Tibial nerve (tissue), 4 donors: Measurements from ENCODE around the gene ZNF892. TPM values are rescaled to one million over a fixed set of nuclear protein-coding genes. Genes with fewer than 3 reads are reported as not detected.

ENCODE experiments used
- DNase-seq, 2 donors: peaks; one replicate each; pipeline ENCODE4 v3.0.0-alpha.2; 2019; ENCODE audit warnings: low spot score in 2 of 2
- H3K27ac ChIP-seq, 4 donors: fragments of 200-600 bp; sonication (generic) in 3 of 4; one replicate each; pipeline ENCODE4 v1.5.1; 2017 to 2019; ENCODE audit warnings: mild to moderate bottlenecking in 1 of 4
- H3K27me3 ChIP-seq, 2 donors: fragments of 200-600 bp; sonication (generic) in 1 of 2; one replicate each; pipeline versions ENCODE4 v1.5.1 to v1.6.0; 2017 to 2019
- H3K36me3 ChIP-seq, 3 donors: fragments of 200-600 bp; sonication (generic); one replicate each; pipeline ENCODE4 v1.5.1; 2018 to 2019
- H3K4me1 ChIP-seq, 4 donors: fragments of 200-600 bp; sonication (generic) in 3 of 4; one replicate each; pipeline ENCODE4 v1.5.1; 2017 to 2019
- H3K4me3 ChIP-seq, 4 donors: fragments of 200-600 bp; sonication (generic) in 3 of 4; one replicate each; pipeline ENCODE4 v1.5.1; 2017 to 2019; ENCODE audit warnings: mild to moderate bottlenecking in 1 of 4, moderate library complexity in 1 of 4
- H3K9me3 ChIP-seq, 4 donors: fragments of 200-600 bp; sonication (generic) in 3 of 4; one replicate each; pipeline ENCODE4 v1.5.1; 2017 to 2019
- EP300 ChIP-seq, 2 donors: sonication (generic); formaldehyde crosslinking; IDR thresholded peaks; one replicate each; pipeline ENCODE4 v1.6.1; 2017; ENCODE audit warnings: antibody characterized with exemption in 2 of 2, mild to moderate bottlenecking in 1 of 2
- POLR2A ChIP-seq, 2 donors: fragments of 450-650 bp; IDR thresholded peaks; one replicate each; pipeline ENCODE4 v1.6.1; 2017; ENCODE audit warnings: antibody characterized with exemption in 2 of 2, mild to moderate bottlenecking in 2 of 2, moderate library complexity in 2 of 2
- WGBS, 2 donors: methylation state at CpG; one replicate each; pipeline ENCODE4 v1.1.5; 2018; 5-methylcytosine and 5-hydroxymethylcytosine counted together
- total RNA-seq, 4 donors: library from RNA; depleted of rRNA; stranded (reverse); fragments of >200 nt; gene quantifications; one replicate each; pipeline ENCODE4 v1.1.0, GENCODE V29; 2016
- TF ChIP-seq, protein P1 (sequence below), 5 experiments: fragments of 200-600 bp in 3 of 5; fragments of 450-650 bp in 2 of 5; sonication (generic) in 3 of 5; IDR thresholded peaks; one replicate each; pipeline ENCODE4 v1.5.1; 2016 to 2019; ENCODE audit warnings: antibody characterized with exemption in 5 of 5, mild to moderate bottlenecking in 3 of 5, moderate library complexity in 2 of 5

Gene ZNF892
- total RNA-seq, 4 donors from 2014 or later: 7.7 to 21.2 (median 14.7) TPM

DNA sequence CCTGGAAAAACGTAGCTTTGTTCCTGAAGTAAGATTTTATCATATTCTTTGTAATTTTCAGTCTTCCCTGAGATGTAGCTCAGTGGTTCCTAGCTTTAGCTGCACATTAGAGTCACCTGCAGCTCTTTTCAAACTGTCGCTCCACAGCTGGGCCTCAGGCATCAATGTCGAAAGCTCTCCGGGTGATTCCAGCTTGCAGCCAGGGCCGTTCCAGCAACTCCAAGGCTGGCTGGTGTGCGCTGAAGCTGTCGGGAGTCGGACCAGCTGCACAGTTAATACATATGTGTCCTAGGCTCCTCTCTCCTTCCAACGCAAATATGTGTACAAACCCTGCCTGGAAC lies 42.3 kb upstream of the ZNF892 start:
- H3K27ac ChIP-seq: peak overlapping the region; percentile 88 to 96 (median 91)
- WGBS, 2 donors: 1 to 2% methylated on average over 9 of the region's 9 CpGs
- TF ChIP-seq, protein P1, sequence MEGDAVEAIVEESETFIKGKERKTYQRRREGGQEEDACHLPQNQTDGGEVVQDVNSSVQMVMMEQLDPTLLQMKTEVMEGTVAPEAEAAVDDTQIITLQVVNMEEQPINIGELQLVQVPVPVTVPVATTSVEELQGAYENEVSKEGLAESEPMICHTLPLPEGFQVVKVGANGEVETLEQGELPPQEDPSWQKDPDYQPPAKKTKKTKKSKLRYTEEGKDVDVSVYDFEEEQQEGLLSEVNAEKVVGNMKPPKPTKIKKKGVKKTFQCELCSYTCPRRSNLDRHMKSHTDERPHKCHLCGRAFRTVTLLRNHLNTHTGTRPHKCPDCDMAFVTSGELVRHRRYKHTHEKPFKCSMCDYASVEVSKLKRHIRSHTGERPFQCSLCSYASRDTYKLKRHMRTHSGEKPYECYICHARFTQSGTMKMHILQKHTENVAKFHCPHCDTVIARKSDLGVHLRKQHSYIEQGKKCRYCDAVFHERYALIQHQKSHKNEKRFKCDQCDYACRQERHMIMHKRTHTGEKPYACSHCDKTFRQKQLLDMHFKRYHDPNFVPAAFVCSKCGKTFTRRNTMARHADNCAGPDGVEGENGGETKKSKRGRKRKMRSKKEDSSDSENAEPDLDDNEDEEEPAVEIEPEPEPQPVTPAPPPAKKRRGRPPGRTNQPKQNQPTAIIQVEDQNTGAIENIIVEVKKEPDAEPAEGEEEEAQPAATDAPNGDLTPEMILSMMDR (IDR thresholded peaks at IDR 0.05): no peak
- no peak for TF ChIP-seq EP300 (IDR thresholded peaks at IDR 0.05)
- no peak for TF ChIP-seq POLR2A (IDR thresholded peaks at IDR 0.05)
- peaks cover 0 to 9% (median 0%) of the 10 kb centered on the region in 3 donors for H3K36me3 ChIP-seq
- H3K4me1 ChIP-seq: peaks cover 0 to 36% (median 11%) of the 10 kb centered on the region in 4 donors
- H3K4me3 ChIP-seq: peak overlapping the region; percentile 68 to 91 (median 70)
- no peaks in the 10 kb centered on the region for H3K9me3 ChIP-seq
- no peak for DNase-seq
- no peaks in the 10 kb centered on the region for H3K27me3 ChIP-seq

DNA sequence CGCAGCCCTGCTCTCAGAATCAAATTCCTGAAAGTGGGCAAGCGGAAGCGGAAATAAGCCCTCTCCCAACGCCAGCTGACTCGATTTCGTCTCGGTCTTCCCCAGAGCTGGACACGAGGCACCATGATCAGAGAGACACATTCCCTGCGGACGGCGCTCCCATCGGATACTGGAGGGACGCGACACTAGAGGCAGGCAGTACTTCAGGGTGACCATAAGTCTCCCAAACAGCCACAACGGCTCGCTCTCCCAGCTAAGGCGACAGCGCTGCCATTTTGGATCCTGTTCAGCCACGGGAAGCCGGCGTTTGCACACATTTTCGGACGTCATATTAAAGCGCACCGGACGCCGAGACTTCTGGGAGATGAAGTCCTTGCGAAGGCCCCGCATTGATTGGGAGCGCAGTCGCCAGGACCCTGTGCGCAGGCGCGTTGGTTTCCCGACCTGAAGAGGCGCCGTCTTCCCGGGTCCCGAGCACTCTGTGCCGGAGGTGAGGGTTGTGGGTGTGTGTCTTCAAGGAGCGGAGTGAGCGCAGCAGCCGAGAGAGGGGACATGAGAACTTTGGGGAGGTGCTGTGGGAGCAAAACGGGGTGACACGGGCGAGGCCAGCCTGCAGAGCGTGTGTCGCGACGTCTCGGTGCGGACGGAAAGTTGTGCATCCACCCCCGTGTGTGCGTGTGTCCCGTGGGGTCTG lies 41.8 kb upstream of the ZNF892 start, which contains the start of gene ZNF2:
TSS of gene ZNF2 (plus strand) at position 439 of the 694 bp plus-strand sequence. CDS start 10,418 bp downstream, outside the sequence.
- 0 to 1% methylated on average over 52 to 56 of the region's 56 CpGs for WGBS, 2 donors

DNA sequence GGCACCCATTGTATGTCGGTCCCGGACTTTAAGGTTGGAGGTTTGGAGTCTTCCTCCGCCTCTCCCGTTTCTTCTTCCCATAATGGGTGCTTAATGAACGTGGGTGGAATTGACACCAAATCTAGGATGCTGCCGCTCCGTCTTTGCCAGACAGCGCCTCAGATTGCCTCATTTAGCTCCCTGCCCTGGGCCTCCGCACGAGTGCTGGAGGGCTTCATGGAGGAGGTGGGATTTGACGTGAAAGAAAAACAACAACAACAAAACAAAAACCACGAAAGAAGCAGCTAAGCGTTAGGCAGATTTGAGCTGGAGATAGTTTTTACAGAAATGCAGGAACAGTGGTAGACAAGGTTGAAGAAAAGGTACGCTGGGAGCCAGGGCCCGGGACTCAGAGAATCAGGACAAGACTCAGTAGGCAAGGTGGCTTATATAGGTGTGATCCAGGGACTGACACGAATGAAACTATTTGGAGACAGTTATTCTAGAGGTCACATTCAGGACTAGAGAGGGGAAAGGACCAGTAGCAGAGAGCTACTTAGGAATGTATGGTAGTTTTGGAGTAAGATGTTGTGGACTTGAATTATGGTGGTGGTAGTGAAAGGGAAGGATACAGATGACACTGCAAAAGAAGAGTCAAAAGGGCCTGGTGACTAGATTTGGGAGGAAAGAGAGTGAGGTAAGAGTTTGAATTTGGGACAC lies 41.1 kb upstream of the ZNF892 start:
- H3K4me1 ChIP-seq: peaks cover 0 to 29% (median 11%) of the 10 kb centered on the region in 4 donors
- TF ChIP-seq, protein P1 (IDR thresholded peaks at IDR 0.05): no peak
- TF ChIP-seq EP300 (IDR thresholded peaks at IDR 0.05) (no peak), POLR2A (IDR thresholded peaks at IDR 0.05) (no peak)
- H3K9me3 ChIP-seq: no peaks in the 10 kb centered on the region
- H3K27ac ChIP-seq: peak overlapping the region; percentile 88 to 96 (median 91)
- WGBS, 2 donors: 10 to 11% methylated on average over 16 of the region's 16 CpGs
- H3K36me3 ChIP-seq: peaks cover 0 to 9% (median 0%) of the 10 kb centered on the region in 3 donors
- peak overlapping the region; percentile 68 to 91 (median 70) for H3K4me3 ChIP-seq
- no peak for DNase-seq
- no peaks in the 10 kb centered on the region for H3K27me3 ChIP-seq

More for the DNA sequence above, 41.8 kb upstream of the ZNF892 start, which contains the start of gene ZNF2:
- Histone ChIP-seq H3K4me1 (peaks cover 0 to 31% (median 11%) of the 10 kb centered on the region in 4 donors), H3K9me3 (no peaks in the 10 kb centered on the region), H3K27ac (peak within 1 kb of the TSS; percentile 88 to 96 (median 91)), H3K27me3 (no peaks in the 10 kb centered on the region), H3K36me3 (peaks cover 0 to 9% (median 0%) of the 10 kb centered on the region in 3 donors), H3K4me3 (peak within 1 kb of the TSS; percentile 68 to 91 (median 70))
- TF ChIP-seq POLR2A (IDR thresholded peaks at IDR 0.05) (peak; percentile 52 to 69), EP300 (IDR thresholded peaks at IDR 0.05) (peak in 1 of 2 donors; percentile 95)
- TF ChIP-seq, protein P1 (IDR thresholded peaks at IDR 0.05): peak in 2 of 5 experiments; percentile 14 to 41
- DNase-seq: peak; percentile 96 to 97

DNA sequence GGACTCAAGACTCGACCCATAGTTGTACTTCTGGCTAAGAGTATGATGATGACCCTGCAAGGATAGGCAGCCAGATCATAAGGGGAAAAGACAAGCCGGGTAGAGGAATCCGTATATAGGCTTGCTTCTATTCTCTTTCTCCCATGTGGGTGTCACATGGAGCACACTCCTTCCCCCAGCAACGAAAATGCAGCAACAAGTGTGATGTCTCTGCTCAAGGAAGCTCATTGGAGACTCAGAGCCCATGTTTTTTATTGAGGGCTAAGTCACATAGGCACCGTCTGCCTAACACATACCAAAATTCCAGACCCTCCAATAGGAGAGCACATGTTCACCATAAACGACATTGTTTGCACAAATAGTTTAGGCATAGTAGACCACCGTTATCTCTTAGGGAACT lies 35.4 kb upstream of the ZNF892 start:
- Histone ChIP-seq H3K4me3 (no peak overlapping the region), H3K27me3 (no peaks in the 10 kb centered on the region), H3K9me3 (no peaks in the 10 kb centered on the region), H3K36me3 (peaks cover 0 to 28% (median 0%) of the 10 kb centered on the region in 3 donors), H3K27ac (no peak overlapping the region), H3K4me1 (peaks cover 0 to 1% (median 0%) of the 10 kb centered on the region in 4 donors)
- WGBS, 2 donors: 76 to 83% methylated on average over 7 of the region's 7 CpGs
- no peak for DNase-seq
- TF ChIP-seq POLR2A (IDR thresholded peaks at IDR 0.05): no peak
- TF ChIP-seq, protein P1 (IDR thresholded peaks at IDR 0.05): no peak
- TF ChIP-seq EP300 (IDR thresholded peaks at IDR 0.05): no peak
